NCI-H524 treated with DMSO at 0.1 percent for 48 hours (cell line): ENCODE data around the gene SLC5A9.
"Not testable (repeated sequence)": the region's sequence is repeated elsewhere in the genome, so short reads cannot be mapped to it uniquely, and the experiment has no call there.

Source experiments
- DNase-seq: peaks from one replicate; lab custom pipeline; 2025; lab: John Stamatoyannopoulos, UW

SLC5A9 gene

GRCh38 chr1:48242141-48242736 lies 19.7 kb downstream of the SLC5A9 start:
- DNase-seq, result no peak

GRCh38 chr1:48245106-48245505 lies 22.6 kb downstream of the SLC5A9 start:
- DNase-seq, result no peak

GRCh38 chr1:48246727-48247126 lies 24.2 kb downstream of the SLC5A9 start:
- DNase-seq, result no peak

- DNase-seq, result no peak
Observed at GRCh38 chr1:48248356-48248755, 25.8 kb downstream of the SLC5A9 start.

GRCh38 chr1:48249868-48250267 lies 27.4 kb downstream of the SLC5A9 start:
- DNase-seq, result no peak

- DNase-seq, result no peak
Observed at GRCh38 chr1:48250572-48250971, 28.1 kb downstream of the SLC5A9 start.

GRCh38 chr1:48251323-48251722 lies 28.8 kb downstream of the SLC5A9 start:
- DNase-seq, result no peak

GRCh38 chr1:48251821-48252220 lies 29.3 kb downstream of the SLC5A9 start:
- no peak for DNase-seq

- no peak for DNase-seq
Observed at GRCh38 chr1:48254254-48254653, 31.7 kb downstream of the SLC5A9 start.

GRCh38 chr1:48258106-48258505 lies 35.6 kb downstream of the SLC5A9 start:
- no peak for DNase-seq

- DNase-seq, result no peak
Observed at GRCh38 chr1:48261881-48262400, 39.4 kb downstream of the SLC5A9 start.

GRCh38 chr1:48263041-48263440 lies 40.5 kb downstream of the SLC5A9 start:
- no peak for DNase-seq

GRCh38 chr1:48266576-48266975 lies 44.1 kb downstream of the SLC5A9 start:
- DNase-seq, result no peak

- DNase-seq, result not testable (repeated sequence)
Observed at GRCh38 chr1:48277437-48277836, 54.9 kb downstream of the SLC5A9 start.

GRCh38 chr1:48282329-48282728 lies 59.8 kb downstream of the SLC5A9 start:
- DNase-seq, result not testable (repeated sequence)

- DNase-seq, result not testable (repeated sequence)
Observed at GRCh38 chr1:48284696-48285420, 62.3 kb downstream of the SLC5A9 start.

GRCh38 chr1:48285525-48285924 lies 63.0 kb downstream of the SLC5A9 start:
- no peak for DNase-seq

- no peak for DNase-seq
Observed at GRCh38 chr1:48291421-48291820, 68.9 kb downstream of the SLC5A9 start.

GRCh38 chr1:48292706-48293105 lies 70.2 kb downstream of the SLC5A9 start:
- no peak for DNase-seq

GRCh38 chr1:48294094-48294493 lies 71.6 kb downstream of the SLC5A9 start:
- not testable (repeated sequence) for DNase-seq

- no peak for DNase-seq
Observed at GRCh38 chr1:48294656-48295055, 72.1 kb downstream of the SLC5A9 start.
